ENCODE measurements around the gene C1QTNF9.

C1QTNF9 gene

GRCh38 chr13:24273926-24274325, 35.5 kb upstream of the C1QTNF9 start:
- TF ChIP-seq, protein P1, sequence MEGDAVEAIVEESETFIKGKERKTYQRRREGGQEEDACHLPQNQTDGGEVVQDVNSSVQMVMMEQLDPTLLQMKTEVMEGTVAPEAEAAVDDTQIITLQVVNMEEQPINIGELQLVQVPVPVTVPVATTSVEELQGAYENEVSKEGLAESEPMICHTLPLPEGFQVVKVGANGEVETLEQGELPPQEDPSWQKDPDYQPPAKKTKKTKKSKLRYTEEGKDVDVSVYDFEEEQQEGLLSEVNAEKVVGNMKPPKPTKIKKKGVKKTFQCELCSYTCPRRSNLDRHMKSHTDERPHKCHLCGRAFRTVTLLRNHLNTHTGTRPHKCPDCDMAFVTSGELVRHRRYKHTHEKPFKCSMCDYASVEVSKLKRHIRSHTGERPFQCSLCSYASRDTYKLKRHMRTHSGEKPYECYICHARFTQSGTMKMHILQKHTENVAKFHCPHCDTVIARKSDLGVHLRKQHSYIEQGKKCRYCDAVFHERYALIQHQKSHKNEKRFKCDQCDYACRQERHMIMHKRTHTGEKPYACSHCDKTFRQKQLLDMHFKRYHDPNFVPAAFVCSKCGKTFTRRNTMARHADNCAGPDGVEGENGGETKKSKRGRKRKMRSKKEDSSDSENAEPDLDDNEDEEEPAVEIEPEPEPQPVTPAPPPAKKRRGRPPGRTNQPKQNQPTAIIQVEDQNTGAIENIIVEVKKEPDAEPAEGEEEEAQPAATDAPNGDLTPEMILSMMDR (IDR thresholded peaks at IDR 0.05; ENCODE audit: insufficient read depth, low read length, missing control alignments), result no peak
- ChIA-PET POLR2A (no interaction called here), CTCF (interaction anchor here (1.8 kb wide), 1 partner anchor 45 kb away, joined by 7 read pairs; no protein-coding TSS in a partner anchor)
- no peak overlapping the region for H3K4me3 ChIP-seq (ENCODE audit: low read depth, low read length)
- DNase-seq (ENCODE audit: low read depth, low spot score), result no peak

DNA sequence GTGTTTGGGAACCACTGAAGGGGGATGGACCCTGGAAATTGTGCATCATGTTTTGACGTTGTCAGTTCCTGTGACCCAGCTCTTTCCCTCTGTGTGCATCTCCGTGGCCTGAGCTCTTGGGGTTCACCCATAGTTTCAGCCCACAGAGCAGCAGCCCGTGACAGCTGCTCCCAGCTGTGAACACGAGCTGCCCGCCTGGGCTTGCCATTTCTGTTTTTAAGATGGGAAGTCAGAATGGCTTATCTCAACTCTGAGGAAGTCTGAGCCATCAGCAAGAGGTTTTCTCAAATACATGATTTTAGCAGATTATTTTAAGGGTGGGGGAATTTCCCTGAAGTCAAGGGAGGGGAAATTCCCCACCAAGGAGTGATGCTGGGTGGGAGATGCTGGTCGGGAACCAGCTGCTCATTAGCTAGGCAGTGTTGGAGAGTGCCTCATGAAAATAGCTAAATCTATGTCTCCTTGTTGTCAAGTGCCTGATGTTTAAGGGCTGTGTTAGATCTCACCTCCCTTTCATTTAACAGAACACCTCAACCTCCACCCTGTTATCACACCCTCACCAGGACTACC, 34.8 kb upstream of the C1QTNF9 start:
- TF ChIP-seq, protein P1 (IDR thresholded peaks at IDR 0.05; ENCODE audit: insufficient read depth, low read length, missing control alignments), result no peak
- no peak overlapping the region for H3K4me3 ChIP-seq (ENCODE audit: low read depth, low read length)
- POLR2A ChIA-PET, result no interaction called here
- no peak for DNase-seq (ENCODE audit: low read depth, low spot score)
- CTCF ChIA-PET, result interaction anchor here (1.8 kb wide), 1 partner anchor 46 kb away, joined by 7 read pairs; no protein-coding TSS in a partner anchor

- H3K4me3 ChIP-seq (ENCODE audit: low read depth, low read length), result no peak overlapping the region
- TF ChIP-seq, protein P1 (IDR thresholded peaks at IDR 0.05; ENCODE audit: insufficient read depth, low read length, missing control alignments), result no peak
- ChIA-PET CTCF (interaction anchor here (0.9 to 1.8 kb wide), 2 partner anchors 46 to 314 kb away, joined by 3 to 7 read pairs; no protein-coding TSS in a partner anchor), POLR2A (no interaction called here)
- no peak for DNase-seq (ENCODE audit: low read depth, low spot score)
Observed at GRCh38 chr13:24275041-24275440, 34.3 kb upstream of the C1QTNF9 start.

- H3K4me3 ChIP-seq (ENCODE audit: low read depth, low read length), result no peak overlapping the region
- no peak for DNase-seq (ENCODE audit: low read depth, low spot score)
- POLR2A ChIA-PET, result no interaction called here
- CTCF ChIA-PET, result no interaction called here
- TF ChIP-seq, protein P1 (IDR thresholded peaks at IDR 0.05; ENCODE audit: insufficient read depth, low read length, missing control alignments), result no peak
Observed at GRCh38 chr13:24276306-24276705, 33.1 kb upstream of the C1QTNF9 start.

GRCh38 chr13:24276861-24277260, 32.5 kb upstream of the C1QTNF9 start:
- CTCF ChIA-PET, result no interaction called here
- no peak for DNase-seq (ENCODE audit: low read depth, low spot score)
- TF ChIP-seq, protein P1 (IDR thresholded peaks at IDR 0.05; ENCODE audit: insufficient read depth, low read length, missing control alignments), result no peak
- H3K4me3 ChIP-seq (ENCODE audit: low read depth, low read length), result no peak overlapping the region
- POLR2A ChIA-PET, result no interaction called here

- ChIA-PET POLR2A (no interaction called here), CTCF (no interaction called here)
- no peak overlapping the region for H3K4me3 ChIP-seq (ENCODE audit: low read depth, low read length)
- TF ChIP-seq, protein P1 (IDR thresholded peaks at IDR 0.05; ENCODE audit: insufficient read depth, low read length, missing control alignments), result no peak
- no peak for DNase-seq (ENCODE audit: low read depth, low spot score)
Observed at GRCh38 chr13:24277761-24278160, 31.6 kb upstream of the C1QTNF9 start.
